Brain pericyte (primary cell): ENCODE measurements around the gene CPN2.

Experiments used
- DNase-seq: peaks from one replicate; pipeline ENCODE4 v3.0.0-alpha.2; 2012; ENCODE audit warnings: low read depth, low spot score

CPN2 gene, protein sequence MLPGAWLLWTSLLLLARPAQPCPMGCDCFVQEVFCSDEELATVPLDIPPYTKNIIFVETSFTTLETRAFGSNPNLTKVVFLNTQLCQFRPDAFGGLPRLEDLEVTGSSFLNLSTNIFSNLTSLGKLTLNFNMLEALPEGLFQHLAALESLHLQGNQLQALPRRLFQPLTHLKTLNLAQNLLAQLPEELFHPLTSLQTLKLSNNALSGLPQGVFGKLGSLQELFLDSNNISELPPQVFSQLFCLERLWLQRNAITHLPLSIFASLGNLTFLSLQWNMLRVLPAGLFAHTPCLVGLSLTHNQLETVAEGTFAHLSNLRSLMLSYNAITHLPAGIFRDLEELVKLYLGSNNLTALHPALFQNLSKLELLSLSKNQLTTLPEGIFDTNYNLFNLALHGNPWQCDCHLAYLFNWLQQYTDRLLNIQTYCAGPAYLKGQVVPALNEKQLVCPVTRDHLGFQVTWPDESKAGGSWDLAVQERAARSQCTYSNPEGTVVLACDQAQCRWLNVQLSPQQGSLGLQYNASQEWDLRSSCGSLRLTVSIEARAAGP

DNA sequence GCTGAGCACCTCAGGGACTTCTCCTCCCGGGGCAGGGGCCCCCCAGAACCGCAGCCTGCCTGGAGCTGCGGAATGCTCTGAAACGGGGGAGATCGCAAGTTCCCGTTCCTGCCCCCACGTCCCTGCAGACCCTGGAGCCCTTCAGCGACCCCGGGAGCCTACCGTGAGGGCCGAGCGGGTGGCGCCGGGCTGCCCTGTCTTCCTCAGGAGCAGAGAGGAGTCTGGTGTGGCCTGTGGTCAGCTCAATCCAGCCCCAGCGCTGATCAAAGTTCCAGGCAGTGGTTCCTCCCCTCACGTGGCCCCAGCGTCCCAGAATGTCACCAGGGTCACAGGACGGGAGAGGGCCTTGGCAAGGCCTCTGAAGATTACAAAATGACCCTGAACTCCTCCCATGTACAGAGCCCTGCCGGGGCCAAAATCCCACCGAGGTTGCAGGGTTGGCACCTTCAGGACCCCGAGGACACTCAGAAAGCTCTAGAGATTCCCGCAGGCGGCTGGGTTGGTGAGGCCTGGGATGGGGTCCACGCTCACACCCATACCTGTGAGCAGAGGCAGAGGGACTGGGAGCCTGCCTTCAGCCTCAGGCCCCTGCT lies at the start of gene CPN2:
CPN2 (minus strand) TSS at position 249 of the 593 bp plus-strand sequence. CDS start 8,626 bp downstream, outside the sequence.
- DNase-seq = no peak

DNA sequence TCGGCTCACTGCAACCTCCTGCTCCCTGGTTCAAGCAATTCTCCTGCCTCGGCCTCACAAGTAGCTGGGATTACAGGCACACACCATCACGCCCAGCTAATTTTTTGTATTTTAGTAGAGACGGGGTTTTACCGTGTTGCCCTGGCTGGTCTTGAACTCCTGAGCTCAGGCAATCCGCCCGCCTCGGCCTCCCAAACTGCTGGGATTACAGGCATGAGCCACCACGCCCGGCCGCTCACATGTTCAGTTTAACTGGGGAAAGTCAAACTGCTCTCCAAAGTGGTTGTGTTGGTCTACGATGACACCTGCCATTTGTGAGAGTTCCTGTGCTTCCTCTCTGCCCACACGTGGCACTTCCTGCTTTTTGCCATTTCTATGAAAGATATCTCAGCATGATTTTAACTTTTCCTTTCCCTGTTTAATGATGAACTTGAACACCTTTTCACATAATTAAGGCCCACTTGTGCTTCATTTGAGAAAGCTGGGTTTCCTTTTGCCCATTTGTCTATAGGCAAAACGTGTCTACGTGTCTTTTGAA lies 48.8 kb upstream of the CPN2 start:
- no peak for DNase-seq

DNA sequence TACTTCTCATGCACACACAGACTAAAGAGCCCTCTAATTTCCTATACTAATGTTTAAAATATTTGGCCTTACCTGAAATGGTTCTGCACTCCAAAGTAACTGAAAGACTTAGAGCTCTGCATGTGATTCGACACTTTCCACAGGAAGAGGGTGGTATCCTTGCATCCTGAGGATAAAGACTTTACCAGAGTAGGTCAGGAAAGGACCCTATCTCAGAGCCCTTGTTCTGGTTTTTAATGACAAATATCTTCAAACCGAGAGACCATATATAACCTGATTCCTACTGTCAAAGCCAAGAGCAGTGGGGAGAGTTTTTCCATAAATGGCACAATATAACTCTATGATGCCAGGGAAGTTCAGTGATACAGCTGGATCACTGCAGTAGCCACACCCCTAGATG lies 48.0 kb upstream of the CPN2 start, which contains the start of gene GP5:
GP5 (minus strand) TSS at position 101 of the 400 bp plus-strand sequence. CDS start 984 bp downstream, outside the sequence.
- no peak for DNase-seq

DNA sequence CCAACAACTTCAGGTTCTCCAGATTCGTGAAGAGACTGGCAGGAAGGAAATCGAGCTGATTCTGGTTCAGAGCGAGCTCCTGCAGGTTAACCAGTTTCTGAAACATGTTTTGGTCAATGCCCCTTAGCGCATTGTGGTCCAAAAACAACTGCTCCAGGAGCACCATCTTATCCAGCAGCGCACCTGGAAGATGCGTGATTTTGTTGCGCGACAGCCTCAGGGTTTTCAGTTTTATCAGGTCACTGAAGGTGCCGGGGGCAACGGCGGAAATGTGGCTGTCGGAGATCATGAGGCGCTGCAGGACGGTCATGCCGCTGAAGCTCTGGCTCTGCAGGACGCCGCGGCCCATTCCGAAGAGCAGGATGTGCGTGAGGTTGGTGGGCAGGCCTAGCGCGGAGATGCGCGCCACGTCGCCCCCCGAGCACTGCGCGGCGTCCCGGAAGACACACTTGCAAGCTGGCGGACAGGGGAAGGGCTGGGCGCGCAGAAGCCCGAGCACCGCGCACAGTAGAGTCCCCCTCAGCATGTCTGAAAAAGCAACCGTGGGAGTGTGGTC lies 46.7 kb upstream of the CPN2 start:
- no peak for DNase-seq

DNA sequence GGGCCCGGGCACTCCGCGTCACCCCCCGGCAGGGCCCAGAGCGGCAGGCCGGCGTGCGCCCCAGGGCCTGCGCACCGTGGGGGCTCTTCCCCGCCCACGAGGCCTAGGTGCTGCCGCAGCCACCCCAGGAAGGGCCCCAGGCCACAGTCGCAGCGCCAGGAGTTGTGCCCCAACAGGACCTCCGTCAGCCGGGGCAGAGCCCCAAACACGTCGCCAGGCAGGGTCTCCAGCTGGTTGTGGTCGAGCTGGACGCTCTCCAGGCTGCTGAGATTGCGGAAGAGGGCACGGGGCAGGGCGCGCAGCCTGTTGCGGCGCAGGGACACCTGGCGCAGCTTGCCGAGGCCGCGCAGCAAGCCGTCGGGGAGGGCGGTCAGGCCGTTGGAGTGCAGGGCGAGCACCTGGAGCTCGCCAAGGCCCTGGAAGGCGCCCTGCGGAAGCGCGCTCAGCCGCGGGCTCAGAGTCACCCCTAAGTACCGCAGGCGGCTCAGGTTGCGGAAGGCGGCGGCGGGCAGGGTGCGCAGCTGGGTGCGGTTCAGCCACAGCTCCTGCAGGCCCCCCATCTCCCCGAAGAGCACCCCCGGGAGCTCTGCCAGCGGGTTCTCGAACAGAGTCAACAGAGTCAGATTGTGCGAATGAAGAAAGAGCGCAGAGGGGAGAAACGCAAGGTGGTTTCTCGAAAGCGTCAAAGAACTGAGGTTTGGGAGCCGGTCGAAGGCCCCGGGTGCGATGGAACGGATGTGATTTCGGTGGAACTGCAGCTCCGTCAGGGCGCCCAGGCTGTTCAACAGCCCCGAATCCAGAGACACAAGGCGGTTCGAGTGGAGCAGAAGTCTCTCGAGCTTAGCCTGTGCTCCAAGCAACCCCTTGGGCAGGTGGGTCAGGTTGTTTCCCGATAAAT lies 46.0 kb upstream of the CPN2 start:
- DNase-seq = no peak

DNA sequence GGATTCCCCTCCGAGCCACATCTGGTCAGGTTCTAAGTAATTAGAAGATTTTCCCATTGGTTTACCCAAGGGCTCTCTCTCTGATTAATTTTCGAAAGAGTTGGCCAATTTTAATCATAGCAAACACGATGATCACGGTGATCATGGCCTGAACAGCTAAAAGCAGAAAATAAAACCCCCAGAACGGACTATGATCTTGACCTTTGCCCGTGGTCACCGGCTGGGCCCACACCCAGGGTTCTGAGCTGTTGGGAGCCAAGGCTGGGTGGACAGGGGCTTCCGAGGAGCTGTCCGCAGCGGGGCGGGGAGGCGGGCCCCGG lies 45.4 kb upstream of the CPN2 start:
- DNase-seq = no peak

DNA sequence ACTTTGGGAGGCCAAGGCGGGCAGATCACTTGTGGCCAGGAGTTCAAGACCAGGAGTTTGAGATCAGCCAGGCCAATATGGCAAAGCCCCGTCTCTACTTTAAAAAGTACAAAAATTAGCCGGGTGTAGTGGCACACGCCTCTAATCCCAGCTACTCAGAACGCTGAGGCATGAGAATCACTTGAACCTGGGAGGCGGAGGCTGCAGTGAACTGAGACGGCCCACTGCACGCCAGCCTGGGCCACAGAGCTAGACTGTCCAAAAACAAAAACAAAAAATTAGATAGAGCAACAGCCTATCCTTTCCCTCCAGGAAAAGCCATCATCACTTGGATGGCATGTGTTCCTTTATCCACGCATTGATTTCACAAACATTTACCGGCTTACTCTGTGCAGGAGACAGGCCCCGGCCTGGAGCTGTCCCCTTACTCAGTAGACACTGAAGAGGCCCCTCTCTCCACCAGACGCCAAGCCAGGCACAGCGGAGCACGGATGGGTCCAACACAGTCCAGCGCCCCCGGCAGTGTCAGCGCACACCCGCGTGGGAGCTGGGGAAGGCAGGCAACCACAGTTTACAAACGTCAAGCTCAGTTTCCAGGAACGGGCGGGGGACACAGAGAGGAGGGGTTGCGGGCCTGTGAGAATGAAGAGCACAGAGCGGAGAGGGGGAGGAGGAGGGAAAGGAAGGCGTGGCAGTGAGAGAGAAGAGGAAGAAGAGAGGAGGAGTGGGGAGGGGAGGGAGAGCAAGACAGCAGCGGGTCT lies 44.8 kb upstream of the CPN2 start:
- DNase-seq = no peak

DNA sequence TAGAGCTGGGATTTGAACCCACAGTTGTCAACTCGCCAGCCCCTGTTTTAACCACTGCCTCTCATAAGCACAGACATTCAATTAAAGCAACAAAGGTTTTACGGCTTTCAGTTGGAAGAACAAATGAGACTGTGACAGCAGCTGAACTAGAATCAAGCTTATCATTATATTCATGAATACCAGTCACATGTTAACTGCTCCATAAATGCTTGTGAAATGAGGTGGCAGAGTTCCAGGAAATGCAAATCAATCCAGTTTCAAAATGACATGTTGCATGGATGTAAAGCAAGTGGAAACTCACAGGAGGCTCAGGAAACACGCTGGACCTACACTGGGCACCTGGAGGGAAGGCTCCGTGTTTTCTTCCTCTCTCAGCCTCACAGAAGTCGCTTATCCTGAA lies 44.1 kb upstream of the CPN2 start:
- no peak for DNase-seq

DNA sequence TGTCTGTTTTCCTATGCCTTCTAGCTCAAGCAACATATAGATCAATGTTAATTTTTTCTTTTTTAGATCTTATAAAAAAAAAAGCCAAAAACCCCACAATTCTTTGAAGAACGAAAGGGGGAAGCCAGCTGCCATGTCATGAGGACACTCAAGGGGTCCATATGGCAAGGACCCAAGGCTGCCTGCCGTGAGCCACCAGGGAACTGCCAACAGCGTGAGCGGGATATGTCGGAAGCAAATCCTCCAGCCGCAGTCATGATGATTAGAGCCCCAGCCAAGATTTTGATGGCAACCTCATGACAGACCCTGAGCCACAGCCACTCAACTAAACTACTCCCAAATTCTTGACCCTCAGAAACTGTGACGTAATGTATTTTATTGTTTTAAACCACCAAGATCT lies 41.4 kb upstream of the CPN2 start:
- no peak for DNase-seq

DNA sequence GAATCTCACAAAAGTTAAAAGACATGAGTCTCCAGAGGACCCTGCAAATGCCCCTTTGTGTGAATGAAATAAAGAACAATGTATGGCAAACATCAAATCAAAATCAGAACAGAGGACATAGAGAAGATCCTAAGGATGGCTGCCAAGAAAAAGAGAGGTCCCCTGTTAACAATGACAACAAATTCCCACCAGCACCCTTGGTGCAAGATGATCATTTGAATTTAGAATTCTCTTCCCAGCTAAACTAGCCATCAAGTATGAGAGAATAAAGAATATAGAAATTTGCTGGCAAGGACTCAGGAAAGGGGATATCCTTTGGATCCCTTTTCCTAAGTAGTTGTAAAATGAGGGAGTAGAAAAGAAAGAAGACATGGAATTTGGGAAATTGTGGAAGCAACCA lies 39.7 kb upstream of the CPN2 start:
- DNase-seq = no peak

DNA sequence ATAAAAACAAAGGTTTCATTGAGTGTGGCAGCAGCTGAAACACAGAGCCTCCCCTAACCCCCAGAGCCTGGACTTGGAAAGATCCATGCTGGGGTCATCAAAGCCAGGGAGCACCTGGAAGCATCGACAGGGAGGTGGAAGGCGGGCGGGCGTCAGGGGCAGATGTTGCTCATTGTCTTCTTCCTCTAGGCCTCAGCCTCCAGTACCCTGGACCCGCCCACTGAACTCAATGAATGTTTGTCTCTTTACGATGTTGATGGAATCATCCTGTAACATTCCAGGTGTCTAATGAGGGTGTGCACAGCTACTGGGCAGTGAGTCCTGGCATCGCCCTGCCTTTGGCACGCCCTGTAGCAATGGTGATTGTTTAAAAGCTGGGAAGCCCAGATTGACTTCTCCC lies 38.1 kb upstream of the CPN2 start:
- DNase-seq = no peak

DNA sequence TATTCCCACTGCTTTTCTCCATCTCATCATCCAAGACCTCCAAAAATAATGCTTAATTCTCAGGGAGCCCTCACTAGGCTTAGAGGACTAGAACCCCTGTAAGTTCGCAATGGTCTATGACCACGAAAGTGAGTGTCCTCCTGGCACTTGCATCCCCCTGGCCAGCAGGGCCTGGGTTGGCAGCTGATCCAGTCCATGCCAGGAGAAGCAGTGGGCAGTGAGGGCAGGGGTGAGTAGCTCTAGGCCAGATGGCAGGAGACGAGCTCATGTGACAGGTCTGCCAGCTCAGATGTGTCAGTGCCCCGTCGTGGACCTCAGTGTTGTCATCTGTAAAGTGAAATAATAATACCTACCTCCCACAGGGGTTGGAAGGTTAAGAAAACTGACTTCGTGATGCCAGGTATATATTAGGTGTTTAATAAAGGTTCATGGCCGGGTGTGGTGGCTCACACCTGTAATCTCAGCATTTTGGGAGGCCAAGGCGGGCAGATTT lies 36.8 kb upstream of the CPN2 start:
- no peak for DNase-seq

DNA sequence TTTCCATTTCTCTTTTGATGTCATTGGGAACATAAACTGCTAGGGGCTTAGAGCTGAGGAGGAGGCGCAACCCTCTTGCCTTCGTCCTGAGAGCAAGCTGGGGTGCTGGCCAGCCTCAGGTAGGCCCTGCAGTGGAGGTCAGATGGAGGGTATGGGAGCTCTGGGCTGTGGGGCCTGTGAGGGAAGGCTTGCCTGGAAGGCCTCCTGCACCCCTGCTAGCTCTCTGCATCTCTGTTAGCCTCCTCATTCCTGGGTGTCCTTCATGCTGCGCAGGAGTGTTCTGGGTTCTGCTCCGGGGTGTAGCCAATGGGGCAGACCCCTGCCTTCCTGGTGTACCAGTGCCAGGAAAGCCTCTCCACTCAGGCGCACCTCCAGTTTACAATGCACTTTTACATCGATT lies 36.1 kb upstream of the CPN2 start:
- DNase-seq = no peak

DNA sequence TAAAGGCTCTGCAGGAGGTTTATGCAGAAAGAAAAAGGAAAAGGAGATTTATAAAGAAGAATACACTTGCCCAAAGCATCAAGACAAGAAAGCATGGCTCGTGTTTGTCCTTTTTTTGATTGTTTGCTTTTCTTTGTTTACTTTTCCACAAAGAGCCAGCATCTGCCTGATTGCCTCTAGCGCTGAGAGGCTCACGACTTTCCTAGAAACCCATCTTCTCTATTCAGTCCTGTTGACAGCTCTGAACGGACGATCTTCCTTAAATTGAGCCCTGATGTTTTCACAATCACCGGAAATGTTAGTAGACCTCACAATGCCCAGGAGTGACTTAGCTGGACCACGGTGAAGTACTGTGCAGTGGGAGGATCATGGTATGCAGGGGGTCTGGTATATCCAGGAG lies 35.5 kb upstream of the CPN2 start:
- no peak for DNase-seq

DNA sequence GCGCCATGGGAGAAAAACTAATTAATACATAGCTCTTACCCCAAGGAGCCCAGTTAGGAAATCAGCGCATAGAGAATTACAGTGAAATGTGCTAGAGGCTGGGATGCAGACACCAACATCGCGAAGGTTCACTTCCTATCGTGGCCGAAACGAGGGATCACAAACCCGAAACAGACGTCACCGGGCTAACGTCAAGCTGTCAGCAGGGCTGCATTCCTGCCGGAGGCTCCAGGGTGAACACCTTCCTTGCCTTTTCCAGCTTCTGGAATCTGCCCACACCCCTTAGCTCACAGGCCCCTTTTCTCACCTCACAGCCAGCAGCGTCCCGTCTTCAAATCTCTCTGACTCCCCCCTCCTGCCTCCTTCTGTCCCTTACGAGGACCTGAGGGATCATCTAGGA lies 34.9 kb upstream of the CPN2 start:
- no peak for DNase-seq

DNA sequence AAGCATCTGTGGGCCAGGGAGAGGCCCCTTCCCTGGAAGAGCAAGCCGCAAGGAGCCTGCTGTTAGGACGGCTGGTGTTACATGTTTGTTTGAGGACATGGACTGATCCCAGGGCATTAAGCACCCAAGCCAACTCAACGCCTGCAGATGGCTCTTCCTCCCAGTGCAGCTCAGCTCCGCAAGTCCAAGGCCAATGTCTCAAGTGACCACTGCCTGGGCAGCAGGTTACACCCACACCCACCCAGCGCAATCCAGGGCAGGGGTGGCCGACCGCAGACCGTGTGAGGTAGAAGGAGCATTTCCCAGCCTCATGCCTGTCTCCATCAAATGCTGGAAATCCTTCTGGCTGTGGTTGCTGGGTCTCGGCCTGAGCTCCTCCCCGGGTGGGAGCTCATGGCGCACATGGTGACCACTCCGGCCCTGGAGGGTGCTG lies 33.5 kb upstream of the CPN2 start:
- DNase-seq = no peak

DNA sequence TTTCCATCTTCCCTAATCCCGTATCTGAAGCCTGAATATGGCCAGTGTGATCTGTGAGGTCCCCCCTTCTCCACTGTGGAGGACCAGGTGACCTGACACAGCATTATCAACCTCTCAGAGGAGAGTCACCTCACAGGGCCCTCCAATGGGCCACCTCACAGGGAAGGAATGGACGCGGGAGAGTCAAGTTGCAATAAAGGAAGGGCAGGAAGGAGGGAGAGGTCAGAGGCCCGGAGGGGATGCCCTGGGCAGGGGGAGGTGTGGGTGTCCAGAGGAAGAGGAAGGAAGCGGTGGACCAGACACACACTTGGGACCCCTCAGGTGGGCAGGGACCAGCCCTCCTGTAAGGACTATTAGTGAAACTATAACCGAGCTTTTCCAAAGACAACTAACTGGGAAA lies 33.0 kb upstream of the CPN2 start:
- no peak for DNase-seq

DNA sequence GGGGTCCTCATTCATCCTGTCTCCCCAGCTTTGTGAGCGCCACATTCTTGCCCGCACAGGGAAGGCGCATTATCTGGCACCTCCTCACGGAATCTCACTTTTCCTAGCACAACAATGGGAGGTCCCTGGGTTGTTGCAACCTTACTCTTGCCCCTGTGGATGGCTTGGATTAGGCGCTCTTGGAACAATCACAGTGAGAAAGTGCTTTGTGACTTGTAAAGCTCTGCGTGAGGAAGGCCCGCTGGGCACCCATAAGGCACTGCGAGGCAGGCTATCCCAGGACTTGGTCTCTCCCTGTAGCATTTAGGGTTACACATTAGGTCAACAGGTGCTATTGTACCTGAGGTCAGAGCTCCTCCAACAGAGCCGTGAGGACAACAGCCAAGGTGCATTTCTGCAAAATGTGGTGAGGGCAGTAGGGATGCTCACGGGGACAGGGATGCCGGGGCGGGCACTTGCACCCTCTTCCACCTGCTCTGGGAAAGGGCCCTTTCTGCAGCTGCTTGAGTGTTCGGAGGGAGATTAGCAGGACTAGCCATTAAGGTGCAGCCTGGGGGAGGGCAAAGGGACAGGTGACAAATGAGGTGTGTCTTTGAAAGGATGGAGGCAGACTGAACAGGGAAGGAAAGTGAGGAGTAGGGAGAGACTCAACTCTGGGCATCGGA lies 32.3 kb upstream of the CPN2 start:
- no peak for DNase-seq

DNA sequence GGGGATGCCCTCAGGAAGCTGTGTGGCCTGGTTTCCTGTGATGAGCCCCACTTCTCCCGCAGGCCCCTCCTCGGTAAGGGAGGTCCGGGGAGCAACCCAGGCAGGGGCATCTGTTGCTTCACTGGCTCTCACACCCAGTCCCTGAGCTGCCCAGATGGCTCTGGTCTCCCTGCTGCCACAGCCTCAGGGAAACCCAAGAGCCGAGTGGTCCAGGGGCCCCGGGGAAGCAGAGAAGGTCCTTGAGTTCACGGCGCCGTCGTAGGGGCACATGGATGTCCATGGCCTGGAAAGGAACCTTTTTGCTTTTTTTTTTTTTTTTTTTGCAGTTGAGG lies 31.7 kb upstream of the CPN2 start:
- DNase-seq = no peak

DNA sequence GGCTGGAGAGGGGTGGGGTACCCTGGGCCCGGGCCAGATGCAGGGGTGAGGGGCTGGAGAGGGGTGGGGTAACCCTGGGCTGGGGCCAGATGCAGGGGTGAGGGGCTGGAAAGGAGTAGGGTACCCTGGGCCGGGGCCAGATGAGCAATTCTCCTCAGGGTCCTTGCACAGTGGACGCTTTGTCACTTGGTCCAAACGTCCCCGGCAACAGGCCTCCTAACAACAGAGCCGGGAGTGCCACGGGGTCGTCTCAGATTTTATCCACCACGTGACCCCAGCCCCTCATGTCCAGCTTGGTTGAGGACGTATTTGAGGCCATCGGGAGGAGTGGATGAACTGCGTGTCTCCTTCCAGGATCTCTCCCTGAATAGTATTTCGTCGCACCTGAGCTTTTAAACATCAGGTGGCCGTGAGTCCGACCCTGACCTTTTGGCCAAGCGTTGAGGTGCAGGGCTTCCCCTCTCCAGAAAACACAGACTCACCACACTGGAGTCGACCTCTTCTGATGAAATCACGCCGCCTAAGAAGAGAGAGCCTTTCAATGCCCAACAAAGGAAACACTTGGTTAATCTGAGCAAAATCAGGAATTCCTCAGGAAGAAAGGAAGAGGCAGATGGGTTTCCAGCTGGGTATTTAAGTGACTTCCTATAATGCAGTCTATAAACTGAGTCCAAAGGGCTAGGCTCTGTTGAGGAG lies 31.2 kb upstream of the CPN2 start:
- DNase-seq = no peak
